HG03139 (cell line): ENCODE results near the gene WDR75.
"Not testable (repeated sequence)": the region's sequence is repeated elsewhere in the genome, so short reads cannot be mapped to it uniquely, and the experiment has no call there.

Experiments used
- ATAC-seq: cut with Tn5 transposase; IDR thresholded peaks from one replicate; pipeline ENCODE4 v1.9.1; 2021; ENCODE audit not compliant: unreplicated experiment

Gene WDR75

DNA sequence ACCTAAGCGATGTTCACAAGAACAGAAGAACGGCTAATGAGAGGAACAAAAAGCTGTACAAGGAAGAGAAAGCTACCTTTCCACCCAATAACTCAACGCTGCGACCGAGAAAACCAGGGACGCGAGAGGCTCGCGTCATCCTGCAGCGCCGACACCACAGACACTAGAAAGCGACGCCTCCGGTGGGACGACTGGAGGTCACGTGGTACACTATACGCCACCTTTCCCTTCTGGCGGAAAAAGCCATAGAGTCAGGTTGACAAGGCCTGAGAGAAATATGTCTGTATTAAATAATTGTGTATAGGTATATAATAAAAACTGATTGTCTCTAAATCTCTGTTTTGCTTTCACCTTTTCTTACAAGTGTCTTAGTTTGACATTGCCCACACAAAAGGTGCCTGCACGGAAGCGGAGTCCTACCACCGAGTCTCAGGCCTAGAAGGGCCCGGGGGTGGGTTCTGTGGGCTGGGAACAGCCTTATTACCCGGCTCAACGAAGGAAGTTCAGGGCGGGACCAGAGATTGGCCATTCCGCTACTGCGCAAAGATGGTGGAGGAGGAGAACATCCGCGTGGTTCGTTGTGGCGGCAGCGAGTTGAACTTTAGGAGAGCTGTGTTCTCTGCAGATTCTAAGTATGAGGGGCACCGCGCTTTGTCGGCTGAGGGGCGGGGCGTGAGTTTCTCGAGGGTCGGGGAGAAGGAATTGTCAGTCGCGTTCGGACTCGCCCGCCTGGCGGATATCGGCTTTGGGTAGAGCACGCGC, at the start of gene WDR75:
WDR75 (plus strand) TSS at position 528 of the 762 bp plus-strand sequence; CDS start at position 547, 19 bp downstream.
- peak; percentile 86 for ATAC-seq

DNA sequence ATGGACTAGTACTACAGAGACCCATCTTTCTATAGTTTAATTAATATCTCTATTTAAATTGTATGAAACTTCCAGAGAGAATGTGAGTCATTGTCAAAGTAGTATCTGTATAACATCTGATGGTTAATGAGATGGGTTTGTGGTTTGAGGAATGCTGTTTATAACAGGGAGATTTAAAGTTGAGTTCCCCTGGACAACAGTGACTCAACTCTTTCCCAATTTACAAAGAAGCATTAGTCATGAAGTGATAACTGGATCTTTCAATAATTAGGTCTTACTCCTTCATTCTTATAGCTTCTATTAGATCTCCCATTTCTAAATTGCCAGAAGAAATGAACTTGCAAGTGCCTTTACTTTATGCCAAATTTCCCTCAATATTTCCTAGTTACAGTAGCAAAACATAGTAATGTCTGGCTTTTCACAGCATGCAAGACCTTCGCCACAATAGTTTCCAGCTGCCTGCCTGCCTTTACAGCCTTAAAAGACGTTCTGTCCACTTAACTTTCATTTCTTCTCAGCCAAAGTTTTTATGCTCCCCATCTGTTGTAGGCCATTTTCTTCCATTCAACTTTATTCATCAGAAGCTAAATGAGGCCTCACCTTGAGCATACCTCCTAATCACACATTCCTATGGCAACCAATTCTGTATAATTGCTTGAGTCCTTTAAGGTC, 47.7 kb upstream of the WDR75 start:
- no peak for ATAC-seq

DNA sequence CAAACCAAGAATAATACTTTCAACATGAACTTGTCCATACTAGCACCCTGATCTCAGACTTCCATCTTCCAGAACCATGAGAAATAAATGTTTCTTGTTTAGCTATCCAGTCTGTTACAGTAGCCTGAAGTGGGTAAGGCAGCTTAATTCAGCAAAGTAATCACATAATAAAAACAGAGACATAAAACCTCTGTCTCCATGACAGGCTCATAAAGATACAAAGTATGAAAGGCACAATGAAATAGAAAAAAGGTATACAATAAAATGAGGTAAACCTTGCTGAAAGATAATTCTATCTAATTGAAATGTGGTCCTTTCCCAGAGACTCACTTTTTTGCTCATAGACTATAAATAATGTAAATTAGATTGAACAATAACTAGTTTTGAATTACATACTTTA, 46.7 kb upstream of the WDR75 start:
- no peak for ATAC-seq

DNA sequence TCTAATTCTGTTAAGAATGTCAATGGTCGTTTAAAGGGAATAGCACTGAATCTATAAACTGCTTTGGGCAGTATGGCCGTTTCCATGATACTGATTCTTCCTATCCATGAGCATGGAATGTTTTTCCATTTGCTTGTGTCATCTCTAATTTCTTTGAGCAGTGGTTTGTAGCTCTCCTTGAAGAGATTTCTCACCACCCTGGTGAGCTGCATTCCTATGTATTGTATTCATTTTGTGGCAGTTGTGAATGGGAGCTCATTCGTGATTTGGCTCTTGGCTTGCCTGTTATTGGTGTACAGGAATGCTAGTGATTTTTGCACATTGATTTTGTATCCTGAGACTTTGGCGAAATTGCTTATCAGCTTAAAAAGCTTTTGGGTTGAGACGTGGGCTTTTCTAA, 38.3 kb upstream of the WDR75 start:
- no peak for ATAC-seq

DNA sequence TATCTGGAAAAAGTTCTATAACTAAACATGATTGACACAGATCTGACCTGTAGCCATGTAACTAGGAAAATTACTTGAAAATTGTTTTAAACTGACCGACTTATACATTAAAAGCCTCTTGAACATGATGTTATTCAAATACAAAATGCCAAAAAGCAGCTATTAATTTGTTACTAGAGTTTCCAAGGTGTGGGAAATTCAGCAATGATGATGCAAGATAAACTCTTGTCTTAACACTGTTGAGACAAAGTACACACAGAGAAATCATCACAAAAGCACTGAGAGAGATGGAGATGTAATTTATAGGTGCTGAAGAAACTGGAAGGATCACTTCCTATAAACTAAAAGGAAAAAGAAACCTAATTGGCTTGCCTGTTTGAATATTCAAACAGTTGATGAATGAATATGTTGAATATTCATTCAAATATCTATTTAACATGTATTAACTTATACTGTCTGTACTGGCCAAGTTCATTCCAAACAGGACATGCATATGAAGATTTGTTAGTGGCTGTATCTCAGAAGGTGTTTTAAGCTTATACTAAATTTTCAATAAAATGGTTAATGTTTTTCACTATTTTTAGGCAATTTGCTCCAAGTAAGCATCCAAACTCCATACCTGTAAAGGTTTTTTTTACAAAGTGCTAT, 34.6 kb upstream of the WDR75 start:
- ATAC-seq: no peak

DNA sequence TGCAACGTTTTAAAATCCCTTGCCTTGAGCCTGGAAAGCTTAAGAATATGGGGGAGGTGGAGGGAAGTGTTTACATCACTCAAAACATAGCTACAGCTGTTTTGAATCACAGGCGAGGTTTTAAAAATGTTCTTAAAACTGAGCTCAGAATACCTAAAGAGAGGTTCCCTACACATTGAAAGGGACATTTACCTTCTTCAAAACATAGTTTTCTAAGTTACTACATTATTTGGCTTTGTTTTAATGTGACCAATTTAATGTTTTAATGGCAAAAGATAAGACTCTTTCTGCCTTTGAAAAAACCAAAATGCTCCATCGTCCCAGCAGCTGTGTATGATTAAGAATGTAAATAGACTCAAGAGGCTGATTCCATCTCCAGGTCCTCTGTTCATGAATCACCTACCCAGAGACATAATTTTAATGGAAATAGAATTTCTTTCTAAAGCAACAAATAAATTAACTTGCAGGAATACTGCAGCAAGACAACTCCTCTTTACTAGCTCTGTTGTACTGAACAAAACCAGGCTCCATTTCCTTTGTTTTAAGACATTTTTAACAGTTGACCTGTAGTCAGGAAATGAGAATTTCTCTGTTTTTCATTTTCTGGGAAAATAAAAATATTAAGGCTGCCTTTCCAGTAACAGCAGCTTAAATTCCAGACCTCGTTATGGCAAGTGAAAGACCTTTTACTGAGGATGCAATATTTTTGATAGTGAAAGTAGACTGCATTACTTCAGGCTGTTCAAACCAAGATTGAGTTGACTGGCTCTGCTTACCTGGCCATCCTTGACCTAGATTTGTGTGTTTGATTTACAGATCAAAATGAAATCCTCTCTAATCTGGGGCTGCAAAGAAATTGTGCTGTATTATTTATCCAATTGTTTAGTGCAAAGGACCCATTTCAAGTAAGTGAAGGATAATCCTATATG, 33.7 kb upstream of the WDR75 start:
- ATAC-seq: no peak

DNA sequence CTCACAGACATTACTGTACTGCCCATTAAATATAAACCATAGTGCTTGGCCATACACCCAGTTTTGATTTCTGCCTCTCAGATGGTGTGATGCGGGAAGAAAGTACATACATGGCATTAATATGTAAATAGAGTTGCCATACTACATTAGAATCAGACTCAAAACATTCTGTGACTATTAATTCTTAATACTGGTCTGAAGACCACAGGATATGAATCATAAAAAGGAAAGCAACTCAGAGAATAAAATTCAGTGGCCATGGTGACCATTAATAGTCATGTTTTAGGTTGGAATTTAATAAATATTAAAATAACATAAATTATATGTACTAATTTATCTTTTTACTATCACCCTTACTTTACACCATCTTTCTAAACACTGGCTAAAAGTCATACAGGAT, 33.0 kb upstream of the WDR75 start:
- no peak for ATAC-seq

DNA sequence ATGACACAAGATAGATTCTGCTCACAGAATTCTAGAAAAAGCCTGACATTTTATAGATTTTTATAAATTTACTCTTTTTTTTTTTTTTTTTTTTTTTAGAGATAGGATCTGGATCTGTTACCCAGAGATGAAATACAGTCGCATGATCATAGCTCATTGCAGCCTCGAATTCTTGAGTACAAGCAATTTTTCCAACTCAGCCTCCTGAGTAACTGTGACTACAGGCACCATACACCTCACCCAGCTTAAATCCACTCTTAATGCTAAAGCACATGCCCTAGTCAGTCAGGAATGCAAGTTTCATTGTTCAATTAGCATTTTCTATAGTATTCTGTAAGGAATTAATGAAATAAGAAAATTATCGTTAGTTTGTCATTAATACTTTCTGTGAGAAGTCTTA, 32.1 kb upstream of the WDR75 start:
- ATAC-seq: no peak

DNA sequence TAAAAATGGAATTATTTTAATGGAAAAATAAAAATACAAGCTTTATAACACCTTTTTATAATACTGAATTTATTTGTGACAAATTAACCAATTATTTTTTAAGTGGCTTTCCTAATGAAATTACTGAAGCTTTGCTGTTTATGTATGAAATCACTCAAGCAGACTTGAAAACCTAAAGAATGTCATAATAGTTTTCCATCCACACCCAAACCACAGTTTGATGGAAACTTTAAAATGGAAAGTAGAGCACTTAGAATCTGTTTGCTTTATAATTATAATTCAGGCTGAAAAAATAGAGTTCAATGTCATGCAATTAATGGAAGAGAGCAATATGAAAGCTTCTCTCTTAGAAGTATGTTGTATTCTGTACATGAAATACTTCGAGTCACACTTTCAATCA, 31.6 kb upstream of the WDR75 start:
- ATAC-seq: no peak

DNA sequence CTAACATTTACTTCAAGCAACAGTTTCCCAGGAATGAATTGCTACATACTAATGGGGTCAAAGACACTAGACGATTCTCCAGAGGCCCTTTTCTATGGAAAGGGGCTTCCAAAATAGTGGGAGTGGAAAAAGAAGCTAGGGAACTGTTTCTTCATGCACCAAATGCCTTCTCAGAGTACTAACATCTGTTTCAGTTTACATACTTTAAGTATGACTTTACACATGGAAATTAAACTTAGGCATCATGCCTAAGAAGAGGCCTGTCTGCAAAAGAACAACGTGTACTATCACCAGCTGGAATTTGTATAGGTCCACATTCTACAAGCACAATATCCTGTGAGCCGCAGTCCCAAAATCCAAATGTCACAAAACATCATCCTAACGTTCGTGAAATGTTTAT, 29.4 kb upstream of the WDR75 start:
- ATAC-seq: no peak

DNA sequence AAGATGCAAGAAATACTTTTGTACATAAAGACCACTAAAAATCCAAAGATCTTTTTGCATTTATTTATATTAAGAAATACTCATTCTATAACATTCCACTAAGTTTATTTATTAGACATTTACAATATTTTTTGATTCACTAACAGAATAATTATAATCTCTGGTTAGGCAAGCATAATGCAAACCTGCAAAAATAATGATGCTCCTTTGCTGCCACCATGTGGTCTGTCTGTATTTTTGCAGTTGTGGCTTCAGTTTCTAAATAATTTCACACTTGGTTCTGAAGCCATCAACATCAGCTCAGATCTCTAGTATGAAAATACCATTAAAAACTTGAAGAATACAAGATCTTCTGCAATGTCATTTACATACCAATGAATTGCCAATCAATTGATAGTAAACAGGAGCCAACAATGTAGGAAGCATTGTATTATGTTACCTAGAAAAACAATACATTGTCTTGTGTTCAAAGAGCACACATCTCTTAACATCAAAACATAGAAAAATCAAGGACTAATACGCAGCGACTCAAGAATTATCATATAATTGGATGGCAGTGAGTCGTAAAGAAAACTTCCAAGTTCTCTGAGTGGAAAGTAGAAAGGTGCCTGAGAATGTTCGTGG, 28.8 kb upstream of the WDR75 start:
- ATAC-seq: peak; percentile 54

DNA sequence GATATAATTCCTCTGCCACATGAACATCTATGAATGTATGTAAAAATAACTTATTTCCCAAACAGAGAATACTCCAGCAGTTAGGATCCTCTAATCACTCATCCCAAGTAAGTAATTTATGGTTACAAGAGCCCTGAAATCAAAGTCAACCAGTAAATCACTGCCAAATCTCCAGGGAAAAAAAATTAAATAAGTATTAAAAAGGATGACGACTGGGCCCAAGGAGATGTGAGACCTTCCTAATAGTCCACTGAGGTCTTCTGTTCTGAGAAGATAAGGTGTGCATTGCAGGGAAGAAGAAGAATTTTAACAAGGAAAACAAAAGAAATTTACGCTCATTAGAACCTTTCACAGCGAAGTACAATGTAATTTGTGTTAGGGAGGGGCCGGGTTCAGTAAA, 28.0 kb upstream of the WDR75 start:
- no peak for ATAC-seq

DNA sequence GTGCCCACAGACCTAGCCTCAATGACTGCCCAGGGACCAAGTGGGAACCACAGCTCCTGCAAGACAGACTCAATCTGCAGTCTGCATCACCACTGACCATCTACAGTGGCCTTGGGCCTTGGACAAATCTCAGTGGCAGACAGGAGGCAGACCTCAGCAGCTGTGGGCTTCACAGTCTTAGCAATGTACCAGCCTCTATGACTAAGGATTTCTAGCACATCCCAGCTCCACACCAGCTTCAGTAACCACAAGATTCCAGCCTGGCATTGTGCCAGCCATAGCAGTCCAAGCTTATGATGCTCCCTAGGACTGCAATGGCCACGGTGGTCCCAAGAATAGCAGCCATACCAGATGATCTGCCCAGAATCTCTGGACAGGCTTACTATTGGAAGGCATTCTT, 19.6 kb upstream of the WDR75 start:
- ATAC-seq: no peak

DNA sequence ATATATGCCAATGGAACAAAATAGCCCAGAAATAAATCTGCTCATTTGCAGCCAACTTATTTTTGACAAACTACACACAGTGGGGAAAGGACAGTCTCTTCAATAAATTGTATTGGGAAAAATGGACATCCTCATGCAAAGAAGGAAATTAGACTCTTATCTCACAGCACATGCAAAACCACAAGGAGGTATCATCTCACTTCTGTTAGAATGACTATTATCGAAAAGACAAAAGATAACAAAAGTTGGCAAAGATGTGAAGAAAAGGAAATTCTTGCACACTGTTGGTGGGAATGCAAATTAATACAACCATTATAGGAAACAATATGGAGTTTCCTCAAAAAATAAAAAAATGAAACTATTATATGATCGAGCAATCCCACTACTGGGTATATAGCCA, 16.3 kb upstream of the WDR75 start:
- no peak for ATAC-seq

DNA sequence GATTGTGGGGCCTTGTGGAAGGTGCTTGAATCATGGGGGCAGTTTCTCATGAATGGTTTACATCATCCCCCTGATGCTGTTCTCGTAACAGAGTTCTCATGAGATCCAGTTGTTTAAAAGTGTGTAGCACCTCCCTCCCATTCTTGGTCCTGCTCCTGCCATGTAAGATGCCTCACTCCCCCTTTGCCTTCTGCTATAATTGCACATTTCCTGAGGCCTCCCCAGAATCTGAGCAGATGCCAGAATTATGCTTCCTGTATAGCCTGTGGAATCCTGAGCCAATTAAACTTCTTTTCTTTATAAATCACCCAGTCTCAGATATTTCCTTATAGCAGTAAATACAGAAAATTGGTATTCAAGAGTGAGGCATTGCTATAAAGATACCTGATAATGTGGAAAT, 15.6 kb upstream of the WDR75 start:
- ATAC-seq: no peak

DNA sequence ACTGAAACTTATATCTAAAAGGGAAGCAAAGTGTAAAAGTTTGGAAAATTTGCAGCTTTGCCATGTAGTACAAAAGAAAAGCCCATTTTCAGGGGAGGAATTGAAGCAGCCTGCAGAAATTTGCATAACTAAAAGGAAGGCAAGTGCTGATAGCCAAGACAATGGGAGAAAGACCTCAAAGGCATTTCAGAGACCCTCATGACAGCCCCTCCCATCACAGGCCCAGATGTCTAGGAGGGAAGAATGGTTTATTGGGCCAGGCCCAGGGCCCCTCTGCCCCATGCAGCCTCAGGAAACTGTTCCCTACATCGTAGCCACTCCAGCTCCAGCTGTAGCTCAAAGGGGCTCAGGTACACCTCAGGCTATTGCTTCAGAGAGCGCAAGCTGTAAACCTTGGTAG, 14.4 kb upstream of the WDR75 start:
- ATAC-seq: no peak

DNA sequence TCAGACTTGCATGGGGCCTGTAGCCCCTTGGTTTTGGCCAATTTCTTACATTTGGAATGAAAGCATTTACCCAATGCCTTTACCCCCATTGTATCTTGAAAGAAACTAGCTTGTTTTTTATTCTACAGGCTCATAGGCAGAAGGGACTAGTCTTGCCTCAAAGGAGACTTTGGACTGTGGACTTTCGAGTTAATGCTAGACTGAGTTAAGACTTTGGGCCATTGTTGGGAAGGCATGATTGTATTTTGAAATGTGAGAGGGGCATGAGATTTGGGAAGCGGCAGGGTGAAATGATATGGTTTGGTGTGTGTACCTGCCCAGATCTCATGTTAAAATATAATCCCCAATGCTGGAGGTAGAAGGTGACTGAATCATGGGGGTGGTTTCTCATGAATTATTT, 13.4 kb upstream of the WDR75 start:
- no peak for ATAC-seq

DNA sequence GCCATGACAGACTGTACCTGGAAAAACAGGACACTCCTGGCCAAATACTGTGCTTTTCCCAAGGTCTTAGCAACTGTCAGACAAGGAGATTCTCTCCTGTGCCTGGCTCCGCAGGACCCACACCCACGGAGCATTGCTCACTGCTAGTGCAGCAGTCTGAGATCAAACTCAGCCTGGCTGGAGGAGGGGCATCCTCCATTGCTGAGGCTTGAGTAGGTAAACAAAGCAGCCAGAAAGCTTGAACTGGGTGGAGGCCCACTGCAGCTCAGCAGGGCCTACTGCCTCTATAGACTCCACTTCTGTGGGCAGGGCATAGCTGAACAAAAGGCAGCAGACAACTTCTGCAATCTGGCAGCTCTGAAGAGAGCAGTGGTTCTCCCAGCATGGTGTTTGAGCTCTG, 10.8 kb upstream of the WDR75 start:
- not testable (repeated sequence) for ATAC-seq

DNA sequence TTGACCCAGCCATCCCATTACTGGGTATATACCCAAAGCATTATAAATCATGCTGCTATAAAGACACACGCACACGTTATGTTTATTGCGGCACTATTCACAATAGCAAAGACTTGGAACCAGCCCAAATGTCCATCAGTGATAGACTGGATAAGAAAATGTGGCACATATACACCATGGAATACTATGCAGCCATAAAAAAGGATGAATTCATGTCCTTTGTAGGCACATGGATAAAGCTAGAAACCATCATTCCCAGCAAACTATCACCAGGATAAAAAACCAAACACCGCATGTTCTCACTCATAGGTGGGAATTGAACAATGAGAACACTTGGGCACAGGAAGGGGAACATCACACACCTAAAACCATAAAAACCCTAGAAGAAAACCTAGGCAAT, 5.5 kb upstream of the WDR75 start:
- ATAC-seq: not testable (repeated sequence)

DNA sequence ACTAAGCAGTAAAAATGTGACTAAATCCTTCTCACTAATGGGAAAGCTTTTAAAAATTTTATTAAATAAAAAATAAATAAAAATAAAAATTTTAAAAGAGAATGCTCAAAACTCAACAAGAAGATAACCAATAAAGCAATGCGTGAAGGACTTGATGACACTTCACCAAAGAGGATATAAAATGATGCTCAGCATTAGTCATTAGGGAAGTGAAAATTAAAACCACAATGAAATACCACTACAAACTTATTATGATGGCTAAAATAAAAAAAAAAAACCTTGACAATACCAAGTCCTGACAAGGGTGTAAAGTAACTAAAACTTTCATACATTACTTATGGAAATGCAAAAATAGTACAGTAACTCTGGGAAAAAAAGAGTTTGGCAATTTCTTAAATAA, 3.3 kb upstream of the WDR75 start:
- ATAC-seq: no peak

DNA sequence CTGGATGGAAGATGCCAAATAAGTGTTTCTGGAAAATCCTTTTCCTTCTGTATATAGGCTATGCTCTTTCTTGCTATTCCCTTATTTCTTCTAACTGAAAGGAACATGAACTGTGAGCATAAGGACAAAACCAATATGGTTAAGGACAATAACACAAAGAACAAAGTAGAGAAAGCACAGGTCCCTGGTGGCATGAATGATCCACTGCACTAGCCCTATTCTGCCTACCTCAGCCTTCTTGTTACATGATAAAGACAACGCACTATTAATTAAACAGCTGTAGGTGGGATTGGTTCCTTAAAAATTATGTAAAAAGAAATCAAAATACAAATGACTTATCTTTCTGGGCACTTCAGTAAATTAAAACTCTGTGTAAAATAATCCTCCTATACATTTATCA, 1.9 kb upstream of the WDR75 start:
- ATAC-seq: no peak
